Astrocyte (in vitro differentiated cells and primary cell): Measurements from ENCODE around the gene LDLRAD1. TPM values are rescaled to one million over a fixed set of nuclear protein-coding genes. Genes with fewer than 3 reads are reported as not detected.

Source experiments
- DNase-seq: peaks from one replicate; pipeline ENCODE4 v3.0.0-alpha.2; 2010; ENCODE audit warnings: low read depth
- FAIRE-seq: peaks from 2 replicates; lab custom pipeline; 2011; peaks lifted over from hg19 to GRCh38; lab: Jason Lieb, UNC
- H2AFZ ChIP-seq: 2 replicates; pipeline ENCODE4 v1.6.0; 2012; ENCODE audit warnings: low read depth, low read length, inconsistent platforms
- H3K27ac ChIP-seq: 2 replicates; pipeline ENCODE4 v1.5.1; 2011; ENCODE audit warnings: low read depth, low read length, inconsistent platforms
- H3K27me3 ChIP-seq: 2 replicates; pipeline ENCODE4 v1.6.0; 2011; ENCODE audit warnings: low read length, inconsistent platforms; ENCODE audit not compliant: insufficient read depth
- H3K36me3 ChIP-seq: 2 replicates; pipeline ENCODE4 v1.5.1; 2011; ENCODE audit warnings: low read length, inconsistent platforms; ENCODE audit not compliant: insufficient read depth
- H3K4me1 ChIP-seq: 2 replicates; pipeline ENCODE4 v1.5.1; 2011; ENCODE audit warnings: low read length, inconsistent platforms; ENCODE audit not compliant: insufficient read depth
- H3K4me2 ChIP-seq: 2 replicates; pipeline ENCODE4 v1.6.0; 2012; ENCODE audit warnings: low read length, inconsistent platforms
- H3K4me3 ChIP-seq: 2 replicates; pipeline ENCODE4 v1.5.1; 2011; ENCODE audit warnings: low read depth, mild to moderate bottlenecking, low read length, inconsistent platforms; ENCODE audit not compliant: insufficient read depth
- H3K79me2 ChIP-seq: 2 replicates; pipeline ENCODE4 v1.6.0; 2012; ENCODE audit warnings: mild to moderate bottlenecking, low read length, inconsistent platforms; ENCODE audit not compliant: insufficient read depth
- H3K9ac ChIP-seq: 2 replicates; pipeline ENCODE4 v1.6.0; 2012; ENCODE audit warnings: mild to moderate bottlenecking, low read length, inconsistent platforms
- H3K9me3 ChIP-seq: 2 replicates; pipeline ENCODE4 v1.5.1; 2012; ENCODE audit warnings: low read depth, mild to moderate bottlenecking, low read length, inconsistent platforms; ENCODE audit not compliant: insufficient read depth
- H4K20me1 ChIP-seq: 2 replicates; pipeline ENCODE4 v1.6.0; 2012; ENCODE audit warnings: low read length, inconsistent platforms; ENCODE audit not compliant: insufficient read depth
- H3K27ac Mint-ChIP-seq: one replicate; pipeline ENCODE4 v1.8.0; 2021; ENCODE audit warnings: mild to moderate bottlenecking, mixed read lengths; ENCODE audit not compliant: unreplicated experiment
- H3K27me3 Mint-ChIP-seq: one replicate; pipeline ENCODE4 v1.8.0; 2021; ENCODE audit warnings: low read depth, mixed read lengths; ENCODE audit not compliant: unreplicated experiment
- H3K36me3 Mint-ChIP-seq: one replicate; pipeline ENCODE4 v1.8.0; 2021; ENCODE audit warnings: low read depth, mixed read lengths; ENCODE audit not compliant: unreplicated experiment
- H3K4me1 Mint-ChIP-seq: one replicate; pipeline ENCODE4 v1.8.0; 2021; ENCODE audit warnings: low read depth, mixed read lengths; ENCODE audit not compliant: unreplicated experiment
- H3K4me3 Mint-ChIP-seq: one replicate; pipeline ENCODE4 v1.8.0; 2021; ENCODE audit warnings: mild to moderate bottlenecking, moderate library complexity, mixed read lengths; ENCODE audit not compliant: unreplicated experiment
- H3K9me3 Mint-ChIP-seq: one replicate; pipeline ENCODE4 v1.8.0; 2021; ENCODE audit warnings: mild to moderate bottlenecking, mixed read lengths; ENCODE audit not compliant: unreplicated experiment
- EZH2 ChIP-seq: IDR thresholded peaks from 2 replicates; pipeline ENCODE4 v1.6.1; 2012; ENCODE audit warnings: mild to moderate bottlenecking, low read length, inconsistent platforms; ENCODE audit not compliant: insufficient read depth
- total RNA-seq: library from RNA; stranded (reverse); gene quantifications from 2 replicates; pipeline ENCODE4 v1.2.1, GENCODE V29; 2021
- TF ChIP-seq, protein P1 (sequence below): IDR thresholded peaks from 2 replicates; pipeline ENCODE4 v1.5.1; 2011; ENCODE audit warnings: low read depth, mild to moderate bottlenecking, inconsistent platforms, low read length, moderate library complexity; ENCODE audit not compliant: insufficient read depth

The LDLRAD1 gene
- total RNA-seq, 1 donor from 2014 or later = not detected

DNA sequence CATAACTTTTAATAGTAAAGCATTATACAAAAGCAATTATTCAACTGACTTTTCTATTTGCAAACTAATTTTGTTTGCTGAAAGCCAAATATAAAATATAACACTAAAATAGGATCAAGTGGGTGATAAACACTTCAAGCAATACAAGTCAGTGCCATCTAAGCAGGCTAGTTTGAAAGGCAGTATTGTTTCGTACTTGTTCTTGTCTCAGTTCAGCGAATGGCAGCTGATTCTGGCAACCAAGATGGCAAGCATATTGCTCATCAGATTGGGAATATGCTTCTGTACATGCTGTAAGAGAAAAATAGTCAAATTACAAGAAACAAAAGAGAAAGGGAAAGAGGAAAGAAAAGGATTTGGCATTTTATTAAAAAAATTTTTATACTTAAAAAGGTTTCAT is 27.5 kb upstream of the LDLRAD1 start:
- Histone ChIP-seq H3K36me3 (peaks cover 13% of the 10 kb centered on the region), H4K20me1 (peaks cover 25% of the 10 kb centered on the region), H3K4me3 (no peak overlapping the region), H3K4me2 (no peak overlapping the region), H2AFZ (no peak overlapping the region), H3K4me1 (peaks cover 10% of the 10 kb centered on the region), H3K9me3 (no peaks in the 10 kb centered on the region), H3K27me3 (no peaks in the 10 kb centered on the region), H3K27ac (no peak overlapping the region), H3K79me2 (peaks cover 50% of the 10 kb centered on the region), H3K9ac (no peak overlapping the region)
- Mint-ChIP-seq H3K9me3 (no peaks in the 10 kb centered on the region), H3K27ac (no peak overlapping the region), H3K36me3 (peaks cover 4% of the 10 kb centered on the region), H3K4me1 (peaks cover 12% of the 10 kb centered on the region), H3K27me3 (no peaks in the 10 kb centered on the region), H3K4me3 (no peak overlapping the region)
- TF ChIP-seq EZH2 = no peak
- TF ChIP-seq, protein P1, sequence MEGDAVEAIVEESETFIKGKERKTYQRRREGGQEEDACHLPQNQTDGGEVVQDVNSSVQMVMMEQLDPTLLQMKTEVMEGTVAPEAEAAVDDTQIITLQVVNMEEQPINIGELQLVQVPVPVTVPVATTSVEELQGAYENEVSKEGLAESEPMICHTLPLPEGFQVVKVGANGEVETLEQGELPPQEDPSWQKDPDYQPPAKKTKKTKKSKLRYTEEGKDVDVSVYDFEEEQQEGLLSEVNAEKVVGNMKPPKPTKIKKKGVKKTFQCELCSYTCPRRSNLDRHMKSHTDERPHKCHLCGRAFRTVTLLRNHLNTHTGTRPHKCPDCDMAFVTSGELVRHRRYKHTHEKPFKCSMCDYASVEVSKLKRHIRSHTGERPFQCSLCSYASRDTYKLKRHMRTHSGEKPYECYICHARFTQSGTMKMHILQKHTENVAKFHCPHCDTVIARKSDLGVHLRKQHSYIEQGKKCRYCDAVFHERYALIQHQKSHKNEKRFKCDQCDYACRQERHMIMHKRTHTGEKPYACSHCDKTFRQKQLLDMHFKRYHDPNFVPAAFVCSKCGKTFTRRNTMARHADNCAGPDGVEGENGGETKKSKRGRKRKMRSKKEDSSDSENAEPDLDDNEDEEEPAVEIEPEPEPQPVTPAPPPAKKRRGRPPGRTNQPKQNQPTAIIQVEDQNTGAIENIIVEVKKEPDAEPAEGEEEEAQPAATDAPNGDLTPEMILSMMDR = no peak
- DNase-seq = no peak
- no peak for FAIRE-seq

DNA sequence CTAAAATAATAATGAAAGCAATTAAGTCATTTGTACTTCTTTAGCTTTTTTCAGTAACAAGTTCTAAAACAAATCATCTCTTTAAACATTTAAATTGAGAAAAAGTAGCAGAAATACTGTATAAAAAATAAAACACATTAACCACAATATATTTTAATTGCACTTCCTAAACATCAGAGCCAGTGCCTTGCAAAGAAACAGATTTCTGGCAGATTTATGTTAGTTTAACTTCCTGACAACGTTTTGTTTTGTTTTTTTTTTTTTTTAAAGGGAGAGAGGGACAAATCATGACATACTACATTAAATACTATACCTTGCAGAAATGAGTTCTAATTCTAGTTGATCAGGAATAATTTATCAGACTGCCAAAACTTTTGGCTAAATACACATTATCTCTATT is 23.8 kb upstream of the LDLRAD1 start:
- no peak overlapping the region for H3K4me2 ChIP-seq
- no peak for FAIRE-seq
- H3K27me3 Mint-ChIP-seq = no peaks in the 10 kb centered on the region
- peaks cover 14% of the 10 kb centered on the region for H3K79me2 ChIP-seq
- no peak overlapping the region for H3K27ac Mint-ChIP-seq
- no peaks in the 10 kb centered on the region for H3K9me3 ChIP-seq
- no peak overlapping the region for H3K4me3 ChIP-seq
- no peak overlapping the region for H3K27ac ChIP-seq
- no peak for DNase-seq
- H3K9ac ChIP-seq = no peak overlapping the region
- H3K4me1 Mint-ChIP-seq = no peaks in the 10 kb centered on the region
- peaks cover 20% of the 10 kb centered on the region for H3K36me3 ChIP-seq
- peaks cover 3% of the 10 kb centered on the region for H3K4me1 ChIP-seq
- no peak overlapping the region for H3K4me3 Mint-ChIP-seq
- H3K27me3 ChIP-seq = no peaks in the 10 kb centered on the region
- no peak overlapping the region for H2AFZ ChIP-seq
- no peaks in the 10 kb centered on the region for H3K9me3 Mint-ChIP-seq
- H3K36me3 Mint-ChIP-seq = peaks cover 10% of the 10 kb centered on the region
- TF ChIP-seq, protein P1 = no peak
- TF ChIP-seq EZH2 = no peak
- peaks cover 9% of the 10 kb centered on the region for H4K20me1 ChIP-seq

DNA sequence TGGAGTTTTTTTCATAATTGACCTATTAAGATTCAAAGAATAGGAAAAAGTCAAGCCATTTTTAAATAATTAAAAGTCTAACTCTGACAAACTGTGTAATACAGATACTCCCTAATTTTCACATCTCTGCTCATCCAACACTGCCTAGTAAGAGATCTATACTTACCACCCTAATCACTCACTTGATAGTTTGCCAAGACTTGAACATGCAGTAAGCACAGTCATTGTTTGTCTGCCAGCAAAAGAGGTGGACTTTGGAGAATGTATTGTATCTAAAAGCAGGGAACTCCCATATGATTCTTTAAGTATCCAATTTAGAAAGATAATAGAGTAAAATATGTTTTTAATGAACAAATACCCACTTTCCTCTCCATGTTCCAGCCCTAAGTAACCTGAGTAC is 19.5 kb upstream of the LDLRAD1 start:
- H3K4me2 ChIP-seq = no peak overlapping the region
- Mint-ChIP-seq H3K27me3 (no peaks in the 10 kb centered on the region), H3K27ac (no peak overlapping the region), H3K4me1 (no peaks in the 10 kb centered on the region), H3K36me3 (peaks cover 16% of the 10 kb centered on the region), H3K9me3 (no peaks in the 10 kb centered on the region), H3K4me3 (no peak overlapping the region)
- DNase-seq (peak; percentile 29), FAIRE-seq (no peak)
- H3K4me3 ChIP-seq = no peak overlapping the region
- H3K27me3 ChIP-seq = no peaks in the 10 kb centered on the region
- H2AFZ ChIP-seq = no peak overlapping the region
- H3K9ac ChIP-seq = no peak overlapping the region
- peaks cover 26% of the 10 kb centered on the region for H3K36me3 ChIP-seq
- no peaks in the 10 kb centered on the region for H3K79me2 ChIP-seq
- H3K9me3 ChIP-seq = no peaks in the 10 kb centered on the region
- H3K4me1 ChIP-seq = no peaks in the 10 kb centered on the region
- no peak overlapping the region for H3K27ac ChIP-seq
- TF ChIP-seq, protein P1 = no peak
- TF ChIP-seq EZH2 = no peak
- no peaks in the 10 kb centered on the region for H4K20me1 ChIP-seq
